ENCODE results near the gene UPK1B. TPM values are rescaled to one million over a fixed set of nuclear protein-coding genes. Genes with fewer than 3 reads are reported as not detected.

The UPK1B gene
- not detected for total RNA-seq

GRCh38 chr3:119173325-119173724 is at the start of gene UPK1B:
UPK1B (plus strand) TSS chr3:119173598; CDS start chr3:119186742, 13,144 bp downstream.

GRCh38 chr3:119145500-119146167 is 27.8 kb upstream of the UPK1B start, which contains the start of gene TEX55:
TEX55 (plus strand) TSS chr3:119146165; CDS start chr3:119146190, 25 bp downstream.

GRCh38 chr3:119240591-119241434 is 67.4 kb downstream of the UPK1B start, which contains the start of gene B4GALT4:
B4GALT4 (minus strand) TSS chr3:119240878; CDS start chr3:119230099, 10,779 bp downstream.

Other genes with a start within 250 kb of the UPK1B start
- 19.6 TPM for gene IGSF11, start 138.8 kb upstream of the UPK1B start, total RNA-seq
- not detected for gene TEX55, start 27.4 kb upstream of the UPK1B start, total RNA-seq
- gene B4GALT4, start 67.3 kb downstream of the UPK1B start, total RNA-seq: 12.0 TPM
- 6.5 TPM for gene ARHGAP31, start 120.8 kb downstream of the UPK1B start, total RNA-seq